GM12892 (cell line): ENCODE data around the gene SMIM22.

Experiments
- POLR2A ChIP-seq: IDR thresholded peaks from 2 replicates; pipeline ENCODE4 v1.6.1; 2011; ENCODE audit warnings: low read depth, low read length, control low read depth
- TAF1 ChIP-seq: IDR thresholded peaks from 2 replicates; pipeline ENCODE4 v1.6.1; 2011; ENCODE audit warnings: low read depth, mild to moderate bottlenecking, control low read depth, low read length, borderline replicate concordance

DNA sequence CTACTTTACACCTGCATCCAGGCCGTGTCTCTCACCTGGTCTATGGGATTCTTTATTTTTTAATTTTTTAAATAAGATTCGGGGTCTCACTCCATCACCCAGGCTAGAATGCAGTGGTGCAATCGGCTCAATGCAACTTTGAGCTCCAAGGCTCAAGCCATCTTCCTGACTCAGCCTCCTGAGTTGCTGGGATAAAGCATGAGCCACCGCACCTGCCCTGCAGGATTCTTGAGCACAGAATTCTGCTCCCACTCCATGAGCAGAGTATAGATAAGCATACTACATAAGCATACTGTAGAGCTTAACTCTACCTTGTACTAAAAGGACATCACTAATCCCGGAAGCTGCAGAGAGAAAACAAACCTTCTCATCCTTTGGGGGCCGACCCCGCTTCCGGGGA lies 36.4 kb downstream of the SMIM22 start:
- TF ChIP-seq POLR2A (no peak), TAF1 (no peak)
